ENCODE measurements around the gene REST. TPM values are rescaled to one million over a fixed set of nuclear protein-coding genes. Genes with fewer than 3 reads are reported as not detected.

The REST gene
- total and polyA plus RNA-seq, 9 of the 15 experiments (the other 6 are each of a cell fraction or from before 2014, with no cell fraction given), result 2.9 to 24.0 (median 19.2) TPM

DNA sequence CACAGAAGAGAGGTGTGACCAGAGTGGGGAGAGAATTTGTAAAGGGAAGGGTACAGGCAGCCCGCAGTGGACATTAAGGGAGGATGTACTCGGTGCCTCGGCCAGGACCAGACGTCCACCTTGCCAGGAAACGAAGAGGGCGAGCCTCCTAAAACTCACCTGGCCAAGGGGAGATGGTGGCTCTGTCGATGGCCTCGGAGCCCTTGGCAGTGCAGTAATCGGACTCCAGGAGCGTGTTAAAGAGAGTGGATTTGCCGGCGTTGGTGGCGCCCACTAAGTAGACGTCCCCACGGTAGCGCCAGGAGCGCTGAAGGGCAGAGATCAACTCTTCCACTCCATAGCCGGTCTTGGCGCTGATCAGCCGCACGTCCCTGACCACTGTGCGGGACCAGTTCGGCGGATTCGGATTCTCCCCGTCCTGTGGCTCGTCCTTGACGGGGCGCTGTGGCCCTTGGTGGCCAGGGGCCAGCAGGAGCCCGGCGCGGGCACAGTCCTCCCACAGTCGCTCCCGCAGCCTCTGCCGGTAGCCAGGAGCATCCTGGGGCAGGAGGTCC lies 68.7 kb downstream of the REST start (continued):
- TF ChIP-seq, protein P1, sequence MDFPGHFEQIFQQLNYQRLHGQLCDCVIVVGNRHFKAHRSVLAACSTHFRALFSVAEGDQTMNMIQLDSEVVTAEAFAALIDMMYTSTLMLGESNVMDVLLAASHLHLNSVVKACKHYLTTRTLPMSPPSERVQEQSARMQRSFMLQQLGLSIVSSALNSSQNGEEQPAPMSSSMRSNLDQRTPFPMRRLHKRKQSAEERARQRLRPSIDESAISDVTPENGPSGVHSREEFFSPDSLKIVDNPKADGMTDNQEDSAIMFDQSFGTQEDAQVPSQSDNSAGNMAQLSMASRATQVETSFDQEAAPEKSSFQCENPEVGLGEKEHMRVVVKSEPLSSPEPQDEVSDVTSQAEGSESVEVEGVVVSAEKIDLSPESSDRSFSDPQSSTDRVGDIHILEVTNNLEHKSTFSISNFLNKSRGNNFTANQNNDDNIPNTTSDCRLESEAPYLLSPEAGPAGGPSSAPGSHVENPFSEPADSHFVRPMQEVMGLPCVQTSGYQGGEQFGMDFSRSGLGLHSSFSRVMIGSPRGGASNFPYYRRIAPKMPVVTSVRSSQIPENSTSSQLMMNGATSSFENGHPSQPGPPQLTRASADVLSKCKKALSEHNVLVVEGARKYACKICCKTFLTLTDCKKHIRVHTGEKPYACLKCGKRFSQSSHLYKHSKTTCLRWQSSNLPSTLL (IDR thresholded peaks at IDR 0.05), result no peak
- TF ChIP-seq, protein P2, sequence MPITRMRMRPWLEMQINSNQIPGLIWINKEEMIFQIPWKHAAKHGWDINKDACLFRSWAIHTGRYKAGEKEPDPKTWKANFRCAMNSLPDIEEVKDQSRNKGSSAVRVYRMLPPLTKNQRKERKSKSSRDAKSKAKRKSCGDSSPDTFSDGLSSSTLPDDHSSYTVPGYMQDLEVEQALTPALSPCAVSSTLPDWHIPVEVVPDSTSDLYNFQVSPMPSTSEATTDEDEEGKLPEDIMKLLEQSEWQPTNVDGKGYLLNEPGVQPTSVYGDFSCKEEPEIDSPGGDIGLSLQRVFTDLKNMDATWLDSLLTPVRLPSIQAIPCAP (CRISPR knock-in tag; IDR thresholded peaks at IDR 0.05; ENCODE audit: borderline replicate concordance), result 0 out of 2 replicates have a peak, but pooled peaks have one; percentile 36
- 0 out of 2 replicates have a peak, but pooled peaks have one; percentile 52 for TF ChIP-seq ZNF232 (CRISPR knock-in tag; IDR thresholded peaks at IDR 0.05)
- 0 out of 2 replicates have a peak, but pooled peaks have one; percentile 20 for TF ChIP-seq NR3C1 (CRISPR knock-in tag; IDR thresholded peaks at IDR 0.05)

DNA sequence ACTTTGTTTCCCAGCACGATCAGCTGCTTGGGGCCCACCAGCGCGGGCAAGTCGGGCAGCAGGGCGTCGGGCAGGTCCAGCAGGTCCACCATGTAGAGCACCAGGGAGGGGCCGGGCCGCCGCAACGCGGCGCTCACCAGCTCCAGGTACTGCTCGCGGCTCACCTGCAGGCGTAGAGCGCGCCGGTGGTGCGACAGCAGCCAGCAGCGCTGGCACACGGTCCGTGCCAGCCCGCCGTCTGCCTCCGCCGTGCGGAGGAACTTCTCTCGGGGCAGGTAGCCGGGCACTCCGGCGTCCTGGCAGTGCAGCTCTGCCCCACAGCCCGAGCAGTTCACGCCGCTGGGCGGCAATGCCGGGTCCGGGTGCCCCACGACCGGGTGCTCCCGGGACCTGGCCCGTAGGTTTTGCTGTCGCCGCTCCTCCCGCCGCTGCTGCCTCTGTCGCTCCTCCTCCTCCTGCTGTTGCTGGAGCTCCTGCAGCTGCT lies 69.2 kb downstream of the REST start:
- intact Hi-C loops (cut with micrococcal nuclease), result loop anchor here (5.0 kb wide), 1 partner anchor 70 kb away; the partner anchor contains the start of gene REST
- FAIRE-seq, result no peak
- TF ChIP-seq, protein P3, sequence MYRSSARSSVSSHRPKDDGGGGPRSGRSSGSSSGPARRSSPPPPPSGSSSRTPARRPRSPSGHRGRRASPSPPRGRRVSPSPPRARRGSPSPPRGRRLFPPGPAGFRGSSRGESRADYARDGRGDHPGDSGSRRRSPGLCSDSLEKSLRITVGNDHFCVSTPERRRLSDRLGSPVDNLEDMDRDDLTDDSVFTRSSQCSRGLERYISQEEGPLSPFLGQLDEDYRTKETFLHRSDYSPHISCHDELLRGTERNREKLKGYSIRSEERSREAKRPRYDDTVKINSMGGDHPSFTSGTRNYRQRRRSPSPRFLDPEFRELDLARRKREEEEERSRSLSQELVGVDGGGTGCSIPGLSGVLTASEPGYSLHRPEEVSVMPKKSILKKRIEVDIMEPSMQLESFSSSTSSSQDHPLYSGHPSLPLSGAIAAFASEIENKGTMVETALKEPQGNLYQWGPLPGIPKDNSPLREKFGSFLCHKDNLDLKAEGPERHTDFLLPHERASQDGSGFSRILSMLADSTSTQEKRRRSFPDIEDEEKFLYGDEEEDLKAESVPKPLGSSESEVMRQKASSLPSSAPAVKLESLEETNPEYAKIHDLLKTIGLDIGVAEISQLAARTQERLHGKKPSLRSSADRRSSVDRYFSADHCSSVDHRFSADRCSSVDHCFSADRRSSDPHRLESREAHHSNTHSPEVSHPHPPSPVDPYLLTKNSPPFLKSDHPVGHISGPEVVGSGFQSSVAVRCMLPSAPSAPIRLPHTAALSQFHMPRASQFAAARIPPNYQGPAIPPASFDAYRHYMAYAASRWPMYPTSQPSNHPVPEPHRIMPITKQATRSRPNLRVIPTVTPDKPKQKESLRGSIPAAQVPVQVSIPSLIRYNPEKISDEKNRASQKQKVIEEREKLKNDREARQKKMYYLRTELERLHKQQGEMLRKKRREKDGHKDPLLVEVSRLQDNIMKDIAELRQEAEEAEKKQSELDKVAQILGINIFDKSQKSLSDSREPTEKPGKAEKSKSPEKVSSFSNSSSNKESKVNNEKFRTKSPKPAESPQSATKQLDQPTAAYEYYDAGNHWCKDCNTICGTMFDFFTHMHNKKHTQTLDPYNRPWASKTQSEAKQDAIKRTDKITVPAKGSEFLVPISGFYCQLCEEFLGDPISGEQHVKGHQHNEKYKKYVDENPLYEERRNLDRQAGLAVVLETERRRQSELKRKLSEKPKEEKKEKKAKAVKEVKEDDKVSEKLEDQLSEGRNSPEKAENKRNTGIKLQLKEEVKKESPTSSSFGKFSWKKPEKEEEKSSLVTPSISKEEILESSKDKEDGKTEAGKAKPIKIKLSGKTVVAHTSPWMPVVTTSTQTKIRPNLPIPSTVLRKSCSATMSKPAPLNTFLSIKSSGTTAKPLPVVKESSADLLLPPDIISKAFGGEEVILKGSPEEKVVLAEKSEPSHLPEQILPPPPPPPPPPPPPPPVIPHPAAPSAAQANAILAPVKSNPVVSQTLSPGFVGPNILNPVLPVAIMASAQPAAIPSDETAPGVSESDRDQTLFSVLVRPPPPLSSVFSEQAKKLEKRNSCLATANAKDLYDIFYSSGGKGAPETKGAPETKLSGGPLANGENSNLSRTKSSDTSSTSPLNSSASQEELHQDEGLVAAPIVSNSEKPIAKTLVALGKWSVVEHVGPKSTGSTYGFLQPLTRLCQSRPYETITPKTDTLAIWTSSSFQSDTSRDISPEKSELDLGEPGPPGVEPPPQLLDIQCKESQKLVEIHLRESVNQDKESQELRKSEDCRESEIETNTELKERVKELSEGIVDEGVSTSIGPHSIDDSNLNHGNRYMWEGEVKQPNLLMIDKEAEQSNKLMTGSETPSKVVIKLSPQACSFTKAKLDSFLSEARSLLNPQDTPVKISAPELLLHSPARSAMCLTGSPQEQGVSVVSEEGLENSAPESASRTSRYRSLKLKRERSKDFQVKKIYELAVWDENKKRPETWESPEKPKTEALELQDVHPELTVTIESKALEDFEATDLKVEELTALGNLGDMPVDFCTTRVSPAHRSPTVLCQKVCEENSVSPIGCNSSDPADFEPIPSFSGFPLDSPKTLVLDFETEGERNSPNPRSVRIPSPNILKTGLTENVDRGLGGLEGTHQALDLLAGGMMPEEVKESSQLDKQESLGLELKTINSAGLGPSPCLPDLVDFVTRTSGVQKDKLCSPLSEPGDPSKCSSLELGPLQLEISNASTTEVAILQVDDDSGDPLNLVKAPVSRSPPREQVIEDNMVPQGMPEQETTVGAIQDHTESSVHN (IDR thresholded peaks at IDR 0.05; ENCODE audit: borderline replicate concordance in 1 of 2, low read depth in 1 of 2), result no peak

More for the DNA sequence above, 69.2 kb downstream of the REST start:
- H3K4me1 ChIP-seq (replicated peaks in 1 of 2; ENCODE audit: control insufficient read depth in 2 of 2, insufficient read depth in 2 of 2, low read length in 2 of 2), result peaks cover 17 to 30% of the 10 kb centered on the region in 2 experiments; a peak in 4 of 5 replicates
- no peaks in the 10 kb centered on the region; the same call in 1 of the 2 replicates for H3K9me3 ChIP-seq (replicated peaks; ENCODE audit: control insufficient read depth, insufficient read depth, low read depth, low read length)
- peak overlapping the region; percentile 94 for H3K27ac ChIP-seq (ENCODE audit: extremely low read depth, low read depth, low read length)
- H3K9me1 ChIP-seq (ENCODE audit: control insufficient read depth, insufficient read depth, low read length), result no peaks in the 10 kb centered on the region
- CTCF ChIA-PET (ENCODE audit: low intra/inter-chr PET ratio), result no interaction called here
- peak; percentile 41 to 54 (median 48) for DNase-seq (ENCODE audit: extremely low read depth in 1 of 4, low spot score in 3 of 4)
- no peaks in the 10 kb centered on the region for H3K27me3 ChIP-seq (ENCODE audit: control insufficient read depth in 2 of 2, insufficient read depth in 2 of 2, low read length in 2 of 2)
- H3K4me2 ChIP-seq (ENCODE audit: insufficient read depth, low read length), result peak overlapping the region; percentile 100
- peak overlapping the region; percentile 94 for H2AFZ ChIP-seq (ENCODE audit: low read depth, low read length)
- peaks cover 76% of the 10 kb centered on the region for H3K79me2 ChIP-seq (ENCODE audit: control insufficient read depth, insufficient read depth, low read length)
- WGBS (ENCODE audit: insufficient coverage, low coverage, missing lambda C conversion rate), result under 1% methylated on average over 35 of the region's 46 CpGs
- in situ Hi-C loops (cut with MboI), result no loop called here
- peak overlapping the region; percentile 98 for H3K4me3 ChIP-seq
- peaks cover 25% of the 10 kb centered on the region for H4K20me1 ChIP-seq (replicated peaks; ENCODE audit: control insufficient read depth, insufficient read depth, low read length)
- peak; percentile 61 for ATAC-seq
- H3K9ac ChIP-seq (ENCODE audit: insufficient read depth in 1 of 2, low read depth in 2 of 2, low read length in 2 of 2), result peak overlapping the region; percentile 96 to 99
- POLR2A ChIA-PET, result interaction anchor here (0.9 to 6.3 kb wide), 6 partner anchors 11 to 69 kb away, joined by 3 to 61 read pairs (median 18); partner anchors contain the start of gene REST
- peaks cover 43% of the 10 kb centered on the region for H3K36me3 ChIP-seq (ENCODE audit: control insufficient read depth, insufficient read depth, low read length)
- BruUV-seq (replicated peaks), result no TSS peak

Measured in K562 (cell line).